Activated CD8-positive, alpha-beta memory T cell treated with anti-CD3 and anti-CD28 coated beads for 1 hour (primary cell): ENCODE measurements around the gene TMEM167A.

Experiments
- DNase-seq, 2 donors: peaks; one replicate each; pipeline ENCODE4 v3.0.0-alpha.2; 2020; ENCODE audit warnings: low read depth in 1 of 2; ENCODE audit errors: extremely low read depth in 1 of 2

TMEM167A gene

GRCh38 chr5:83036991-83037575 is 40.1 kb downstream of the TMEM167A start:
- DNase-seq: no peak

DNA sequence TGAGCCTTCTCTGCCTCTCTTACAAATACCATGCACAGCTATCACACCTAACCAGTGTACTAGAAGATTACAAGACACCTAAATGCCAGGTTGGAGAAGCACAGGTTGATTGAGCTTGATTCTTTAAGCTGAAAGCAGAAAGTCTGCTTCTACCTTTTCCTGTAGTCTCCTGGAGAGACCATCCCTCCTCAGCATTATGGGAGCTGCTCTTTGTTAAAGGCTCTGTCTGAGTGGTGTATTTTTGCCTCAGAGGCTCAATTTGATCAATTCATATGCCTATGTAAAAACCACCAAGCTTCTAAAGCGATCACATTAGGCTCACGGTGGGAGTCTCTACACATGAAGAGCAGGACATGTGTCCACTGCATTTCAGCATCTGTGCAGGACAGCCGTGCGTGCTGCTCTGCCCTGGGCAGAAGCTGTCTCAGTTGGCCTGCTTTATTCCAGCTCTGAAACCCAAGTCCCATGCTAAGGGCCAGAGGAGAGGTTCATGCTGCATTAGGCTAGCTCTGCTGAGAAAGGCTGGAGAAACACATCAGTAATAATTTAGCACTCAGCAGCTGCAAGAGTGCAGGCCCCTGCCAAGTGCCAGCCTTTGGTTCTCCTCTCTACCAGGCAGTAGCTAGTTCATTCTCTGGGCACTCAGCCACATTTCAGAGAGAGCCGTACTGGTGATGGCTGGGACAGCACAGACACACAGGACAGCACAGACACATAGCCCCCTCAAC is 41.7 kb downstream of the TMEM167A start:
- no peak for DNase-seq

DNA sequence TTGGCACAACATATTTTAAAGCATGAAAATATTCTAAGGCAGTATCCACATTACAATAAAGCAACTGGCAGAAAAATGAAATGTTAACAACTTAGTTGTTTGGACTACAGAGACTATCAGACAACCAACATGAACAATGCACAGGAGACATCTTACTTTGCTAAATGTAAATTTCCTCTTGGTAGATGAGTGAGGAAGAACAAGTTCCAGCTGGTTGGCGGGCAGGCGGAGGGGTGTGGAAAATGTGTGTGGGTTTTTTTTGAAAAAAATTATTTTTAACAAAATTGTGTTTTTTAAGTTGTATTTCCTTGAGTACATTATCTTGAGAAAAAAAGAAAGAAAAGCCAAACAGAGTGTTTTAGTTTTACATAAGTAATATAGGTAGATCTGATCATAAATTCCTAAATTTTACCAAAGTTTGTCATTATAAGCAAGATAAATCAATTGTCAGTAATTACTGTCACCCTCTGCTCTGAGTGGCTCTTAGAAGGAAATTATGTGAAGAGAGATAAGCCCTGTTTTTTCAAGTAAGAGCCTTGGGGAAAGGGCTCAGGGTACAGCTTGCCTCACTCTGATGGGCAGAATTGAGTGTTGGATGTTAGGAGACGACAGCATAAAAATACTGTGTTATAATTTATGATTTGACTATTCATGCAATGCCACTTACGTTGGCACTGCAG is 42.5 kb downstream of the TMEM167A start:
- DNase-seq: no peak

GRCh38 chr5:83034036-83034435 is 43.2 kb downstream of the TMEM167A start:
- DNase-seq: no peak

DNA sequence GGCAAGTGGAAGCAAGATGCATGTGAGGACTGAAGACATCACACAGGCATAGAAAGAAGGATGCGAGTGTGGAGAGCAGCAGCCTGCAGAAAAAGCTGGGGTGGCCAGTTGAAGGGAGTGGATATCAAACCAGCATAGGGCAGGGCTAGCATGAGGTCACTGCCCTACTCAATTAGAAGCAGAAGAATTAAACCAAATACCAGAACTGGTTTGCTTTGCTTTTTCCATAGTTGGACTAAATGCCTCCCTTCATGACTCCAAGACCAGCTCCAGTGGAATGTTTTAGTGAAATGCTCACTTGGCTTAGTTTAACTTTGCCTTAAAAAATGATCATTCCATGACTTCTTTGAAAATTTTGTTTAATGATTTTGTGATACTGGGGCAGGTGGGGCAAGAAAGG is 45.8 kb downstream of the TMEM167A start:
- DNase-seq: no peak

DNA sequence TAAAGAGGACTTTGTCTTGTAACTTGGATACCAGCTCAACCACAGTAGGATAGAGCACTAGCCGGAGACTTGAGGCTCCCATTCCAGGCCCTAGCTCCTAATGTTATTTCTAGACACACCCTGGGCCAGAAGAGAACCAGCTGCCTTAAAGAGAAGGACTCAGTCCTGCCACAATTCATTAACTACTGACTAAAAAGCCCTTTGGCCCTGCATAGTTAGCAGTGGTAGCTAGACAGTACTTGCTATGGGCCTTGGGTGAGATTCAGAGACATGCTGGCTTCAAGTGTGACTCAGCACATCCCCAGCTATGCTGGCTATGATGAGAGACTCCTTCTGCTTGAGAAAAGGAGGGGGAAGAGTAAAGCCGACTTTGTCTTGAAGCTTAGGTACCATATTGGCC is 47.3 kb downstream of the TMEM167A start:
- no peak for DNase-seq

GRCh38 chr5:83026930-83027687 is 50.1 kb downstream of the TMEM167A start:
- DNase-seq: no peak

GRCh38 chr5:83026516-83026915 is 50.7 kb downstream of the TMEM167A start:
- no peak for DNase-seq

GRCh38 chr5:83025690-83026478 is 51.3 kb downstream of the TMEM167A start:
- DNase-seq: no peak

DNA sequence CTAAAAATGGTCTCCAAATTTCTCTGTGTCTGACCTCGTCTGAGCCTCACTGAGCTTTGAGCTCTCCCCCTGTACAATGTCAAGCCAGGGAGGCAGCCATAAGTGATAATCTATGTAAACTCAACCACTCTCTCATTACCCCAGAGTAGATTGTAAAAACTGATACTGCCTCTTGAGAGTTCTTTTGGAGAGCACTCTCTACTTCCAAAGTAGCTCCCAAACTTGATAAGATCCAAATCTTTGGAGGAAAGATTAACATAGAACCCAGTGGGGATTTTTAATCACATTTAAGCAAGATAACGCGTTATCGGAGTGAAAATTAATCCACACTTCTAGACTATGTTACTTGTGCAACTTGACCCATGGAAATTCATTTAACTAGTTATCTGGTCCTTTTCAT is 54.9 kb downstream of the TMEM167A start:
- no peak for DNase-seq

DNA sequence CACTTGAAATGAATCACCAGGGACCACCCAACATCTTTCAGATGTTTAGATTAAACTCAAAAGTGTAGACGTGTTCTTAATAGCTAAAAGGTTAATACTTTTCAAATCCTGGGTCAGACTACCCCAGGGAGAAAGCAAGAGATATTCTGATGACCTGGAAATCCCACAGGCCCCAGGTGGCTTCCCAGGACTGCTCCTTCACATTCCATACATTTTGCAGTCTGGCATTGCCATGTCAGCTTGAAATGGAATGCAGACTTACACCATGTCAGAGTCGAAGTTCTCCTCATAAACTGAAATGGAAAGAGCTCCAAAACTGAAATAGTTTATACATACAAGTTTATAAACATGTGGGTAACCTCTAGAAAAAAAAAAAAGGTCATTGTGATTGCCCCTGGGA is 61.5 kb downstream of the TMEM167A start:
- DNase-seq: no peak

- DNase-seq: no peak
Measured at GRCh38 chr5:83011985-83012384, 65.2 kb downstream of the TMEM167A start.

GRCh38 chr5:83009408-83009807 is 67.8 kb downstream of the TMEM167A start:
- no peak for DNase-seq

DNA sequence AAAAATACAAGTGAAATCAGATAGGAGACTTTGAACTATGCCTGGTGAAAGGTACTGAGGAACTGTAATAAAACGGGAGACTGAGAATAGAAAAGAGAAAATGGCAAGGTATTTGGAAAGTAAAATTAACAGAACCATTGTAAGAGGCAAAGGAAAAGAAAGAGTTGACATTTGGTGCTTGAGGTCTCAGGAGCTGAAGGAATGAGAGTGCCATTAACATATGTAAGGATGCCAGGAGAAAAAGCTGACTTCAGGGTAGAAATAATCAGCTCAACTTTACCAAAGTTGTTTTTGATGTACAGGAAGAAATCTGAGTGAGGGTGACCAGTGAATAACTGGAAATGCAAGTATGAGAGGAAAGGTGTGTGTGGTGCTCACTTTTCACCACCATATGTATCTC is 69.4 kb downstream of the TMEM167A start:
- no peak for DNase-seq

- no peak for DNase-seq
Measured at GRCh38 chr5:83006683-83007283, 70.4 kb downstream of the TMEM167A start.

DNA sequence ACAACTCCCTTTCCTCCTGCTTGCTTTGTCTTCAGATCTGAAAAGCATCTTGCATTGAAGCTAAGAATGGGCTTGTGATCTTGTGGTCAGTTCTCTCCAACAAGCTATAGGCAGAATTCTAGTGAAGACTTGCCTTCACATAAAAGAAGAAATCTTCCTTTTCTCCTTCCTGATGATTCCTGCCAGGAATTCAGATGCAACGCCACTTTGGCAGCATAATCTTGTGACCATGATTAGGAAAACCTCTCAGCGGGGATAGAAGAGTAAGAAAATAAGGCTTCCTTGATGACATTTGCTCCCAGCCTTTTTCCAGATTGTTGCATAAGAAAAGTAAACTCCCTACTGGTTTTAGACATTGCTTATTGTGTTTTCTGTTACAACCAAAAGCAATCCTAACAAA is 73.4 kb downstream of the TMEM167A start:
- no peak for DNase-seq
